H1 (cell line): ENCODE data around the gene VIT.
"Not testable (repeated sequence)": the region's sequence is repeated elsewhere in the genome, so short reads cannot be mapped to it uniquely, and the experiment has no call there.

Experiments
- CBX5 ChIP-seq: fragments of 300-800, 300-1000 bp; sonication (generic); IDR thresholded peaks from 2 replicates; pipeline ENCODE4 v1.7.1; 2016; ENCODE audit warnings: antibody characterized with exemption, low read length, low read depth
- CEBPB ChIP-seq: IDR thresholded peaks from 2 replicates; pipeline ENCODE4 v1.6.1; 2012; ENCODE audit warnings: low read depth, low read length
- EGR1 ChIP-seq: IDR thresholded peaks from 2 replicates; pipeline ENCODE4 v1.6.1; 2011; ENCODE audit warnings: low read depth, low read length, borderline replicate concordance
- EZH2 ChIP-seq: fragments of 200-600 bp; sonication (generic); IDR thresholded peaks from 2 replicates; pipeline ENCODE4 v1.7.1; 2012; ENCODE audit warnings: low read depth, mild to moderate bottlenecking, moderate library complexity, low read length, inconsistent platforms; ENCODE audit not compliant: severe bottlenecking
- GABPA ChIP-seq: IDR thresholded peaks from 2 replicates; pipeline ENCODE4 v1.6.1; 2011; ENCODE audit warnings: mild to moderate bottlenecking, low read length, moderate library complexity, borderline replicate concordance; ENCODE audit not compliant: insufficient read depth
- JUN ChIP-seq: IDR thresholded peaks from 2 replicates; pipeline ENCODE4 v1.6.1; 2011; ENCODE audit warnings: low read depth, mild to moderate bottlenecking, improper control_type of control experiment, low read length
- JUND ChIP-seq: IDR thresholded peaks from 2 replicates; pipeline ENCODE4 v1.6.1; 2011; ENCODE audit warnings: mild to moderate bottlenecking, improper control_type of control experiment, low read length
- POLR2A ChIP-seq, 2 experiments: IDR thresholded peaks; 1 replicate in 1 of 2; 2 replicates in 1 of 2; pipeline ENCODE4 v1.6.1; 2011; ENCODE audit warnings: low read depth in 2 of 2, low read length in 2 of 2, mild to moderate bottlenecking in 2 of 2; ENCODE audit errors: control extremely low read depth in 1 of 2
- RAD21 ChIP-seq, 2 experiments: IDR thresholded peaks in 1 of 2; conservative IDR thresholded peaks in 1 of 2; 2 replicates each; pipeline ENCODE4 v1.6.1; 2011; ENCODE audit warnings: low read depth in 2 of 2, low read length in 2 of 2, improper control_type of control experiment in 1 of 2, inconsistent platforms in 1 of 2, mild to moderate bottlenecking in 1 of 2, moderate library complexity in 1 of 2
- SAP30 ChIP-seq: fragments of 300-600 bp; sonication (generic); IDR thresholded peaks from 2 replicates; pipeline ENCODE4 v1.7.1; 2012; ENCODE audit warnings: low read length, moderate library complexity, mild to moderate bottlenecking, inconsistent platforms; ENCODE audit not compliant: insufficient read depth, insufficient replicate concordance
- SIN3A ChIP-seq, 2 experiments: IDR thresholded peaks in 1 of 2; conservative IDR thresholded peaks in 1 of 2; 2 replicates each; pipeline ENCODE4 v1.6.1; 2011 to 2012; ENCODE audit warnings: low read length in 2 of 2, improper control_type of control experiment in 1 of 2, low read depth in 1 of 2, mild to moderate bottlenecking in 1 of 2
- TF ChIP-seq, protein P1 (sequence below), 3 experiments: IDR thresholded peaks; 1 replicate in 2 of 3; 2 replicates in 1 of 3; pipeline versions ENCODE4 v1.5.1 to v1.6.1; 2011; ENCODE audit warnings: low read length in 3 of 3, mild to moderate bottlenecking in 3 of 3, inconsistent platforms in 2 of 3, low read depth in 1 of 3, moderate library complexity in 1 of 3; ENCODE audit not compliant: insufficient read depth in 1 of 3; ENCODE audit errors: control extremely low read depth in 1 of 3
- TF ChIP-seq, protein P2 (sequence below): IDR thresholded peaks from 2 replicates; pipeline ENCODE4 v1.6.1; 2012; ENCODE audit warnings: inconsistent platforms

DNA sequence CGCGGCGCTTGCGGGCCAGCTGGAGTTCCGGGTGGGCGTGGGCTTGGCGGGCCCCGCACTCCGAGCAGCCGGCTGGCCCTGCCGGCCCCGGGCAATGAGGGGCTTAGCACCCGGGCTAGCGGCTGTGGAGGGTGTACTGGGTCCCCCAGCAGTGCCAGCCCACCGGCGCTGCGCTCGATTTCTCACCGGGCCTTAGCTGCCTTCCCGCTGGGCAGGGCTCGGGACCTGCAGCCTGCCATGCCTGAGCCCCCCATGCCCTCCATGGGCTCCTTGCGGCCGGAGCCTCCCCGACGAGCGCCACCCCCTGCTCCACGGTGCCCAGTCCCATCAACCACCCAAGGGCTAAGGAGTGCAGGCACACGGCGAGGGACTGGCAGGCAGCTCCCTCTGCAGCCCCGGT, 8.2 kb upstream of the VIT start:
- TF ChIP-seq, protein P1, sequence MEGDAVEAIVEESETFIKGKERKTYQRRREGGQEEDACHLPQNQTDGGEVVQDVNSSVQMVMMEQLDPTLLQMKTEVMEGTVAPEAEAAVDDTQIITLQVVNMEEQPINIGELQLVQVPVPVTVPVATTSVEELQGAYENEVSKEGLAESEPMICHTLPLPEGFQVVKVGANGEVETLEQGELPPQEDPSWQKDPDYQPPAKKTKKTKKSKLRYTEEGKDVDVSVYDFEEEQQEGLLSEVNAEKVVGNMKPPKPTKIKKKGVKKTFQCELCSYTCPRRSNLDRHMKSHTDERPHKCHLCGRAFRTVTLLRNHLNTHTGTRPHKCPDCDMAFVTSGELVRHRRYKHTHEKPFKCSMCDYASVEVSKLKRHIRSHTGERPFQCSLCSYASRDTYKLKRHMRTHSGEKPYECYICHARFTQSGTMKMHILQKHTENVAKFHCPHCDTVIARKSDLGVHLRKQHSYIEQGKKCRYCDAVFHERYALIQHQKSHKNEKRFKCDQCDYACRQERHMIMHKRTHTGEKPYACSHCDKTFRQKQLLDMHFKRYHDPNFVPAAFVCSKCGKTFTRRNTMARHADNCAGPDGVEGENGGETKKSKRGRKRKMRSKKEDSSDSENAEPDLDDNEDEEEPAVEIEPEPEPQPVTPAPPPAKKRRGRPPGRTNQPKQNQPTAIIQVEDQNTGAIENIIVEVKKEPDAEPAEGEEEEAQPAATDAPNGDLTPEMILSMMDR (IDR thresholded peaks at IDR 0.05; ENCODE audit: control extremely low read depth in 1 of 3, insufficient read depth in 1 of 3, low read depth in 1 of 3, low read length in 3 of 3): not testable (repeated sequence)
- not testable (repeated sequence) for TF ChIP-seq SIN3A (conservative IDR thresholded peaks at IDR 0.05 in 1 of 2, IDR thresholded peaks at IDR 0.05 in 1 of 2; ENCODE audit: low read depth in 1 of 2, low read length in 2 of 2); POLR2A (IDR thresholded peaks at IDR 0.05; ENCODE audit: control extremely low read depth in 1 of 2, low read depth in 2 of 2, low read length in 2 of 2); CBX5; EZH2; CEBPB; JUN; SAP30; EGR1; JUND; RAD21 (IDR thresholded peaks at IDR 0.05 in 1 of 2, conservative IDR thresholded peaks at IDR 0.05 in 1 of 2; ENCODE audit: low read depth in 2 of 2, low read length in 2 of 2); GABPA
- TF ChIP-seq, protein P2, sequence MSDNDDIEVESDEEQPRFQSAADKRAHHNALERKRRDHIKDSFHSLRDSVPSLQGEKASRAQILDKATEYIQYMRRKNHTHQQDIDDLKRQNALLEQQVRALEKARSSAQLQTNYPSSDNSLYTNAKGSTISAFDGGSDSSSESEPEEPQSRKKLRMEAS: not testable (repeated sequence)
